HG02852 (cell line): ENCODE measurements around the gene LAP3.
"Not testable (repeated sequence)": the region's sequence is repeated elsewhere in the genome, so short reads cannot be mapped to it uniquely, and the experiment has no call there.

Experiments
- ATAC-seq: cut with Tn5 transposase; IDR thresholded peaks from one replicate; pipeline ENCODE4 v1.9.1; 2021; ENCODE audit warnings: mild to moderate bottlenecking, moderate library complexity; ENCODE audit not compliant: unreplicated experiment

LAP3 gene

GRCh38 chr4:17561195-17561909 lies 15.6 kb upstream of the LAP3 start:
- ATAC-seq = no peak

DNA sequence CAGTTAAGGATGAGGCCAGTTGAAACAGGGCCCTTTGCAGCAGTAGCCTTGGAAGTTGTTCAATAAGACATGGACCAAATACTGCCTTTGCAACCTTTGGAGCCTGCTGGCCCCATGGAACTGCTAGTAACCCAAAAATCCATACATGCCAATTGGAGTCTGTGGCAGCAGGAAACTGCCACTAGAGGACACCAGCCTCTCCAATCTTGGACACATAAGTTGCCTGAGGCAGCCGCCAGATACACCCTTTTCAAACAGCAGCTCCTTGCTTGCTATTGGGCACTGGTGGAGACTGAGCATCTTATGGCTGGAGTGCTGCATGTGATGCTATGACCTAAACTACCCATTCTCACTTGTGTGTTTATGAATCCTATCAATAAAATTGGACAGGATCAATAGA lies 14.8 kb upstream of the LAP3 start:
- ATAC-seq = no peak

DNA sequence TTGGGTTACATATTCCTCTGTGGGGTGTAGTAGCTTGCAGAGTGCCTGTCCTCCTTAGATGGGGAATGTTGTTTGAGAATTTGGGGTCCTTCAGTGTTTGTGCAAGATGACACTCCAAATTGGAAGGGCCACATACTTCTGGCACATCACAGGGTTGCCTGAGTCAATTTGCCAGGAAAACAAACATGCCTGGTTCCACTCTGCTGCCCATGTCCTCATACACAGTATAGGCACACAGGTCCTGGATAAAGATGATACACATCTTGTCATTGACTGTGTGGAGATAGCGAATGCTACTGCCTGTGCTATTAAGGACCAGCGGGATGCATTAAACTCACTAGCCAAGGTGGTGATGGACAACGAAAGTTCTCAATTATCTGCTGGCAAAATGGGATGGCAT lies 11.2 kb upstream of the LAP3 start:
- no peak for ATAC-seq

GRCh38 chr4:17567271-17567670 lies 9.7 kb upstream of the LAP3 start:
- ATAC-seq = no peak

DNA sequence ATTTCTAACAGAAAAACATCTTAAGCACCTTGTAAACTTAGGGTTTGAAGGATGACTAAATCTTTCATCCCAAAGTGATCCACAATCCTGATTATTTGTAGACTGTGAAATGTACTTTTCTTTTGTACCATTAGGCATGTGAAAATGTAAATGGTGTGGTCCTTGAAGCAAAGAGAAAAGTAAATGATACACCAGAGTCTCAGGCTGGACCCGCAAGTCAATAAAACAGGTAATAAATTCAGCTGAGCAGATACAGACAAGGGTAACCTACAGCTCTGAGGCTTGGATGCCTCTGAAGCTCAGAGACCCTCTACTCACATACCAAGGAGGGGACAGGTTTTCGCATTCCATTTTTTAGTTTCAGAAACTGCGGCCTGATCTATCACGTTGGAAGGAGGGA lies 2.8 kb upstream of the LAP3 start:
- no peak for ATAC-seq

DNA sequence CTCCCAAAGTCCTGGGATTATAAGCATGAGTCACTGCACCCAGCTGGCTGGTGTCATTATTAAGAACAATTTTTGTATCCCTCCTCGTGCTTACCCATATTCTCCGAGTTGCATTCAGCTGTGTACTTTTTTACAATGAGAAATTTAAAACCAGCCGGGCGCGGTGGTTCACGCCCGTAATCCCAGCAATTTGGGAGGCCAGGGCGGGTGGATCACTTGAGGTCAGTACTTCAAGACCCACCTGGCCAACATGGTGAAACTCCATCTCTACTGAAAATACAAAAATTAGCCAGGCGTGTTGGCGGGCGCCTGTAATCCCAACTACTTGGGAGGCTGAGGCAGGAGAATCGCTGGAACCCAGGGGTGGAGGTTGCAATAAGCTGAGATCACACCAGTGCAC lies 1.8 kb upstream of the LAP3 start:
- ATAC-seq = not testable (repeated sequence)

DNA sequence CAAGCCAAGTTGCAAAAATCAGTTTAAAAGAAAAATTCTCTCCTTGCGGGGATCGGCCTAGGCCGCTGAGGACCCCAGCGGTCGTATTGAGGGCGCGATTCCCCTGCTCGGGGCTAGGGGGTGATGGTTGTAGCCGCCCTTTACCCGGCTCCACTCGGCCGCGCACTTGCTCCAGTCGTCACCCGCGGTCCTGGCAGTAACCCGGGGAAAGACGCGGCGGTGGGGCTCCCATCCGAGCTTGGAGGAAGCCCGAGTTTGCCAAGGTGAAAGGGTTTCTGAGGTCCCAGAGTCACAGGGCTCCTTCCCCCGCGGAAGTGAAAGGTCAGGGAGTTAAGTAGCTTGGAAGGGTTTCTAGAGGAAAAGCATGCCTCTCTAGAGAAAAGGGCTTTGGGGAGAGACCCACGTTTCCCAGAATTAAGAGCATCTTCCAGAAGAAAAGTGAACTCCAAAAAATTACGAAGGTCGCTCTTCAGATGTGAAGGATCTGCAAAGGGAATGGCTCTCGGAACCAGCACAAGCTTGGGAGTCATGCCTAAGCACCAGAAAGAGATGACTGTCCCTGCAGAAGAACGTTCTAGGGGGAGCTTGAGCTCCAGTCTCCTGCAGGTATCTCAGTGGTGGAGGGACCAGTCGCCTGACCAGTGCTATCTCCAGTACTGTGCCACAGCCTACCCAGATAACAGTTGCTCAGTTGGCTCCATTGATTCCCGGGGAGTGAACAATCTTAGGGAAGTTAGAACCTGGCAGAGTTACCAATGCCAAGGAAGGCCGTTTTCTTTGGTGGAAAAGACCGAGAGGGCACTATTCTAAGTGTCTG lies 875 bp downstream of the LAP3 start:
- ATAC-seq = peak; percentile 13

GRCh38 chr4:17578482-17578891 lies 1.5 kb downstream of the LAP3 start:
- ATAC-seq = peak; percentile 33

DNA sequence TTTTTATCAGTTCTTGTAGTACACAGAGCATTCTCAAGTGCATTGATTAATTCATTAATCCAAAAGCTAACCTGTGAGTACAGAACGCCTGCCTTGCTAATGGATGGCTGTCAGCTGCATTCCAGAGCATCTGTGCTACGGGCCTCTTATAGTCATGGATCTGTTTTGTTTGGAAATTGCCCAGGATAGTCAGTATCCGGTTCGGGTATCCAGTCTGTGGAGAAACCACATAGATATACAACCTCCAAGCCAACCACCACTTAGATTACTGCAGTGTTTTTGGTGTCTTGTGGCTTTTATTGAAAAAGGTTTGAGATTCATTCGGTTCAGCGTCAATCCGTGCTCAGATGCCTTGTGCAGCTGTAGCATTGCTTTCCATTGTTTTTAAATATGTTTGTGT lies 4.0 kb downstream of the LAP3 start:
- ATAC-seq = no peak

DNA sequence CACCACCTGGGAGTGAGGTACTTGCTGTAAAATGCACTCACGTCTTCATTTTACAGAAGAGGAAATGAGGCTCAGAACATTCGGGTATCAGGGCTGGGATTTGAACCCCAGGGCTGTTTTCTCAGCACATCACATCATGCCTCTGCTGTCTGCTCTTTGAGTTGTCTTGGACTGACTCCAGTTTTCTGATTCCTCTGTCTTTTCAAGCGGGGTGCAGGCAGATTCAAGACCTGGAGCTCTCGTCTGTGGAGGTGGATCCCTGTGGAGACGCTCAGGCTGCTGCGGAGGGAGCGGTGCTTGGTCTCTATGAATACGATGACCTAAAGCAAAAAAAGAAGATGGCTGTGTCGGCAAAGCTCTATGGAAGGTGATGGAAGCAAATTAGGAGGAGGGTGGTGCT lies 6.3 kb downstream of the LAP3 start:
- ATAC-seq = no peak

GRCh38 chr4:17583941-17584340 lies 6.9 kb downstream of the LAP3 start:
- no peak for ATAC-seq

GRCh38 chr4:17584521-17585213 lies 7.7 kb downstream of the LAP3 start:
- ATAC-seq = no peak

DNA sequence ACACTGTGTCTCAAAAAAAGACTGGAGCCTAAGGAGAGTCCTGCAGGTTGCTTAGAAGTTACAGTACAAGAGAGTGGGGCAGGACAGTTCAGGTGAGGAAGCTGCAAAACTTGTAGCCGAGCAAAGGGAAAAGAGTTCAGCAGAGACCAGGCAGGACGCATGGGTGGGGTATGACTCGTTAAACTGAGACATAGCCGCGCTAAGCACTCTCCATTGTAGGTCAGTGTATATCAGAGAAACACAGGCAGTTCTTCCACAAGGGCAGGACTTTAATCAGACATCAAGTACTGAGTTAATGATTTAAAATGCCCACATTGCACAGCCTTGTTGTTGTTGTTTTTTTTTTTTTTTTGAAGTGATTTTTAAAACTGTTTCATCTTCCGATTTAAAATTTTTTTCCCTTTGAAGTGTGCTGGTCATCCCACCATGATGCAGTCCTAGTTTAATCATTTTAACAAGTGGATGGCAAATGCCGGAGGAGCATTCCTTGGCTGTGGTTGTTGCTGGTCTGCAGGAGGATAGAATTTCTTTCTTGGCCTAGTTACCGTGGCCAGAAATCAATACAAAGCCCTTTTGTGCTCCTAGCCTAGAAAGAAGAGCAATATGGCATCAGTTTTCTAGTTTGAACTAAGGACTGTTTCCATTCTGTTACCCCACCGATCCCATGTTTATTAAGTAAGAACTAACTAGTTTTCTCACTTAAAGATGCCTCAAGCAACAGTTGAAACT lies 10.3 kb downstream of the LAP3 start:
- no peak for ATAC-seq

- ATAC-seq = no peak
Observed at GRCh38 chr4:17589355-17589754, 12.4 kb downstream of the LAP3 start.

GRCh38 chr4:17595471-17596005 lies 18.5 kb downstream of the LAP3 start:
- ATAC-seq = peak; percentile 66

- no peak for ATAC-seq
Observed at GRCh38 chr4:17597517-17597916, 20.5 kb downstream of the LAP3 start.

- no peak for ATAC-seq
Observed at GRCh38 chr4:17599826-17600225, 22.8 kb downstream of the LAP3 start.

DNA sequence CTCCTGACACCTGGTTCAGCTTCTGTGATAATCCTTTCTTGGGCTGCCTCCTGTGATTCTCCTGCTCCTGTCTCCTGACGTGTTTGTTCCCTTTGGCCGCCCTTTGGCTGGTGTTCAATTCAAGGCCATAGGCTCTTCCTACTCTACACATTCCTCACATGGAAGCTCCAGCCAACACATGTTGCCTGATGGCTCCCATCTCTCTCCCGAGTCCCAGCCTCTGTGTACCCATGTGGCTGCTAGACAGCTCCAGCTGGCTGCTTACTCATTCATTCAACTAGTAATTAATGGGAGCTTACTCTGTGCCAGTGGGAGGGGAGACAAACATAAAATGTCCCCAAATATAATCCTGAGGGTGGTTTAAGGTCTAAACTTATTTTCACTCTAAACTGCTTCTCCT lies 28.2 kb downstream of the LAP3 start:
- ATAC-seq = no peak

DNA sequence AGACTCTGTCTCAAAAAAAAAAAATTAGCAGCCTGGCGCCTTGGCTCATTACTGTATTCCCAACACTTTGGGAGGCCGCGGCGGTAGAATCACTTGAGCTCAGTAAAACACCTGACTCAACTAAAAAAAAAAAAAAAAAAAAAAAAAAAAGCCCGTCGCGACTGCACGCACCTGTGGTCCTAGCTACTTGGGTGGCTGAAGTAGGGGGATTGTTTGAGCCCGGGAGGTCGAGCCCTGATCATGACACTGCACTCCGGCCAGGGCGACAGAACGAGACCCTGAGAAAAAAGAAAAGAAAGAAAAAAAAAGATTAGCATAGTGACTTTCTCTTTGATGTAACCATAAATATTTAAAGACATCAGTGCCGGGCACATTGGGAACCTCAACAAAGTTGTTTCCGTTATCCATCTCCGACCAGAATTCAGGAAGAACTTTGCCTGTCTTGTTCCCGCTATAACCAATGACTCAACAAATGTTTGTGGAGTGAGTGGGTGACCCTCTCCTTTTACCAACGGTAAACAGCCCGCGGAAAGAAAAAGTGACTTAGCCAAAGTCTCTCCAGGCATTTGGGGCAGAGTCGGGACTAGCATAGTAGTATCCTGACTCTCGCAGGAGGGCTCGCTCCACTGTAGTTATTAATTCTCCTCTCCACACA lies 36.9 kb downstream of the LAP3 start:
- peak; percentile 47 for ATAC-seq
